ENCODE data around the gene ADAMTS19.
"Not testable (repeated sequence)": the region's sequence is repeated elsewhere in the genome, so short reads cannot be mapped to it uniquely, and the experiment has no call there.

ADAMTS19 gene

GRCh38 chr5:129619782-129620181 is 159.7 kb downstream of the ADAMTS19 start:
- DNase-seq (ENCODE audit: low spot score) = no peak
- Histone ChIP-seq H3K4me3 (no peak overlapping the region), H3K27ac (no peak overlapping the region)
- no peak for TF ChIP-seq CTCF (IDR thresholded peaks at IDR 0.05)

- no peak for TF ChIP-seq CTCF (IDR thresholded peaks at IDR 0.05)
Measured at GRCh38 chr5:129622531-129622930, 162.4 kb downstream of the ADAMTS19 start.

GRCh38 chr5:129629575-129629974 is 169.5 kb downstream of the ADAMTS19 start:
- H3K4me3 ChIP-seq = no peak overlapping the region
- DNase-seq (ENCODE audit: low spot score) = no peak
- no peak for TF ChIP-seq CTCF (IDR thresholded peaks at IDR 0.05)
- no peak overlapping the region for H3K27ac ChIP-seq

More at GRCh38 chr5:129622531-129622930, 162.4 kb downstream of the ADAMTS19 start:
- Histone ChIP-seq H3K4me3 (no peak overlapping the region), H3K27ac (no peak overlapping the region)
- no peak for DNase-seq (ENCODE audit: low spot score)

GRCh38 chr5:129630101-129630500 is 170.0 kb downstream of the ADAMTS19 start:
- TF ChIP-seq CTCF (IDR thresholded peaks at IDR 0.05) = no peak

GRCh38 chr5:129631961-129632360 is 171.9 kb downstream of the ADAMTS19 start:
- no peak for DNase-seq (ENCODE audit: low spot score)
- Histone ChIP-seq H3K27ac (no peak overlapping the region), H3K4me3 (no peak overlapping the region)
- TF ChIP-seq CTCF (IDR thresholded peaks at IDR 0.05) = no peak

More at GRCh38 chr5:129630101-129630500, 170.0 kb downstream of the ADAMTS19 start:
- Histone ChIP-seq H3K27ac (no peak overlapping the region), H3K4me3 (no peak overlapping the region)
- no peak for DNase-seq (ENCODE audit: low spot score)

- not testable (repeated sequence) for H3K4me3 ChIP-seq; H3K27ac ChIP-seq; DNase-seq (ENCODE audit: low spot score)
Measured at GRCh38 chr5:129637501-129637900, 177.4 kb downstream of the ADAMTS19 start.

GRCh38 chr5:129639331-129639730 is 179.2 kb downstream of the ADAMTS19 start:
- no peak for TF ChIP-seq CTCF (IDR thresholded peaks at IDR 0.05)
- Histone ChIP-seq H3K4me3 (no peak overlapping the region), H3K27ac (no peak overlapping the region)
- DNase-seq (ENCODE audit: low spot score) = no peak

All from coronary artery (tissue), 2 donors.